ENCODE measurements around the gene GARS1.

GARS1 gene

GRCh38 chr7:30553546-30553945, 41.1 kb upstream of the GARS1 start:
- H3K4me1 ChIP-seq (ENCODE audit: insufficient read depth, insufficient read length): peaks cover 4% of the 10 kb centered on the region
- no peak overlapping the region for H3K9ac ChIP-seq (ENCODE audit: insufficient read length, low read depth)
- no peaks in the 10 kb centered on the region for H3K9me3 ChIP-seq (ENCODE audit: insufficient read depth, low read length)
- no peaks in the 10 kb centered on the region for H3K27me3 ChIP-seq (ENCODE audit: insufficient read depth, insufficient read length)
- H3K4me3 ChIP-seq (ENCODE audit: insufficient read length, low read depth): no peak overlapping the region
- TF ChIP-seq ZNF274 (IDR thresholded peaks at IDR 0.05; ENCODE audit: low read depth, low read length): no peak
- no peak for TF ChIP-seq SUZ12 (IDR thresholded peaks at IDR 0.05; ENCODE audit: extremely low read depth, insufficient read depth, insufficient read length)
- no peak for TF ChIP-seq YY1 (IDR thresholded peaks at IDR 0.05; ENCODE audit: insufficient read depth, insufficient read length)
- DNase-seq (ENCODE audit: low read depth, low spot score): no peak
- H3K36me3 ChIP-seq (ENCODE audit: insufficient read depth, insufficient read length, low read length): no peaks in the 10 kb centered on the region

GRCh38 chr7:30555525-30555924, 39.2 kb upstream of the GARS1 start:
- H3K36me3 ChIP-seq (ENCODE audit: insufficient read depth, insufficient read length, low read length): no peaks in the 10 kb centered on the region
- H3K9ac ChIP-seq (ENCODE audit: insufficient read length, low read depth): no peak overlapping the region
- DNase-seq (ENCODE audit: low read depth, low spot score): no peak
- peaks cover 4% of the 10 kb centered on the region for H3K4me1 ChIP-seq (ENCODE audit: insufficient read depth, insufficient read length)
- H3K9me3 ChIP-seq (ENCODE audit: insufficient read depth, low read length): no peaks in the 10 kb centered on the region
- H3K27me3 ChIP-seq (ENCODE audit: insufficient read depth, insufficient read length): no peaks in the 10 kb centered on the region
- no peak overlapping the region for H3K4me3 ChIP-seq (ENCODE audit: insufficient read length, low read depth)
- no peak for TF ChIP-seq ZNF274 (IDR thresholded peaks at IDR 0.05; ENCODE audit: low read depth, low read length)

- DNase-seq (ENCODE audit: low read depth, low spot score): peak; percentile 96
- no peaks in the 10 kb centered on the region for H3K36me3 ChIP-seq (ENCODE audit: insufficient read depth, insufficient read length, low read length)
Measured at GRCh38 chr7:30556840-30557239, 37.8 kb upstream of the GARS1 start.

GRCh38 chr7:30557245-30557644, 37.4 kb upstream of the GARS1 start:
- DNase-seq (ENCODE audit: low read depth, low spot score): no peak

More at GRCh38 chr7:30556840-30557239, 37.8 kb upstream of the GARS1 start:
- H3K27me3 ChIP-seq (ENCODE audit: insufficient read depth, insufficient read length): no peaks in the 10 kb centered on the region
- no peak overlapping the region for H3K9ac ChIP-seq (ENCODE audit: insufficient read length, low read depth)
- no peak for TF ChIP-seq ZNF274 (IDR thresholded peaks at IDR 0.05; ENCODE audit: low read depth, low read length)
- no peak for TF ChIP-seq YY1 (IDR thresholded peaks at IDR 0.05; ENCODE audit: insufficient read depth, insufficient read length)
- no peak for TF ChIP-seq SUZ12 (IDR thresholded peaks at IDR 0.05; ENCODE audit: extremely low read depth, insufficient read depth, insufficient read length)
- H3K4me1 ChIP-seq (ENCODE audit: insufficient read depth, insufficient read length): peaks cover 4% of the 10 kb centered on the region
- H3K9me3 ChIP-seq (ENCODE audit: insufficient read depth, low read length): no peaks in the 10 kb centered on the region
- H3K4me3 ChIP-seq (ENCODE audit: insufficient read length, low read depth): no peak overlapping the region

GRCh38 chr7:30559611-30560010, 35.1 kb upstream of the GARS1 start:
- DNase-seq (ENCODE audit: low read depth, low spot score): peak; percentile 48
- Histone ChIP-seq H3K9me3 (ENCODE audit: insufficient read depth, low read length) (no peaks in the 10 kb centered on the region), H3K4me3 (ENCODE audit: insufficient read length, low read depth) (no peak overlapping the region), H3K9ac (ENCODE audit: insufficient read length, low read depth) (no peak overlapping the region), H3K27me3 (ENCODE audit: insufficient read depth, insufficient read length) (no peaks in the 10 kb centered on the region), H3K36me3 (ENCODE audit: insufficient read depth, insufficient read length, low read length) (peaks cover 5% of the 10 kb centered on the region), H3K4me1 (ENCODE audit: insufficient read depth, insufficient read length) (peaks cover 13% of the 10 kb centered on the region)
- TF ChIP-seq ZNF274 (IDR thresholded peaks at IDR 0.05; ENCODE audit: low read depth, low read length) (no peak), YY1 (IDR thresholded peaks at IDR 0.05; ENCODE audit: insufficient read depth, insufficient read length) (no peak), SUZ12 (IDR thresholded peaks at IDR 0.05; ENCODE audit: extremely low read depth, insufficient read depth, insufficient read length) (no peak)

More at GRCh38 chr7:30557245-30557644, 37.4 kb upstream of the GARS1 start:
- Histone ChIP-seq H3K4me1 (ENCODE audit: insufficient read depth, insufficient read length) (peaks cover 4% of the 10 kb centered on the region), H3K27me3 (ENCODE audit: insufficient read depth, insufficient read length) (no peaks in the 10 kb centered on the region), H3K9ac (ENCODE audit: insufficient read length, low read depth) (no peak overlapping the region), H3K9me3 (ENCODE audit: insufficient read depth, low read length) (no peaks in the 10 kb centered on the region), H3K4me3 (ENCODE audit: insufficient read length, low read depth) (no peak overlapping the region), H3K36me3 (ENCODE audit: insufficient read depth, insufficient read length, low read length) (no peaks in the 10 kb centered on the region)
- TF ChIP-seq ZNF274 (IDR thresholded peaks at IDR 0.05; ENCODE audit: low read depth, low read length) (no peak), SUZ12 (IDR thresholded peaks at IDR 0.05; ENCODE audit: extremely low read depth, insufficient read depth, insufficient read length) (no peak), YY1 (IDR thresholded peaks at IDR 0.05; ENCODE audit: insufficient read depth, insufficient read length) (no peak)

- DNase-seq (ENCODE audit: low read depth, low spot score): no peak
- Histone ChIP-seq H3K36me3 (ENCODE audit: insufficient read depth, insufficient read length, low read length) (peaks cover 5% of the 10 kb centered on the region), H3K9me3 (ENCODE audit: insufficient read depth, low read length) (no peaks in the 10 kb centered on the region), H3K27me3 (ENCODE audit: insufficient read depth, insufficient read length) (no peaks in the 10 kb centered on the region), H3K4me3 (ENCODE audit: insufficient read length, low read depth) (no peak overlapping the region), H3K4me1 (ENCODE audit: insufficient read depth, insufficient read length) (peaks cover 10% of the 10 kb centered on the region), H3K9ac (ENCODE audit: insufficient read length, low read depth) (no peak overlapping the region)
- no peak for TF ChIP-seq ZNF274 (IDR thresholded peaks at IDR 0.05; ENCODE audit: low read depth, low read length)
- TF ChIP-seq SUZ12 (IDR thresholded peaks at IDR 0.05; ENCODE audit: extremely low read depth, insufficient read depth, insufficient read length): no peak
- TF ChIP-seq YY1 (IDR thresholded peaks at IDR 0.05; ENCODE audit: insufficient read depth, insufficient read length): no peak
Measured at GRCh38 chr7:30561389-30561788, 33.3 kb upstream of the GARS1 start.

- H3K9me3 ChIP-seq (ENCODE audit: insufficient read depth, low read length): no peaks in the 10 kb centered on the region
- TF ChIP-seq YY1 (IDR thresholded peaks at IDR 0.05; ENCODE audit: insufficient read depth, insufficient read length) (no peak), ZNF274 (IDR thresholded peaks at IDR 0.05; ENCODE audit: low read depth, low read length) (no peak), SUZ12 (IDR thresholded peaks at IDR 0.05; ENCODE audit: extremely low read depth, insufficient read depth, insufficient read length) (no peak)
- H3K4me1 ChIP-seq (ENCODE audit: insufficient read depth, insufficient read length): peaks cover 8% of the 10 kb centered on the region
- no peaks in the 10 kb centered on the region for H3K27me3 ChIP-seq (ENCODE audit: insufficient read depth, insufficient read length)
- H3K36me3 ChIP-seq (ENCODE audit: insufficient read depth, insufficient read length, low read length): peaks cover 5% of the 10 kb centered on the region
- H3K9ac ChIP-seq (ENCODE audit: insufficient read length, low read depth): no peak overlapping the region
- no peak overlapping the region for H3K4me3 ChIP-seq (ENCODE audit: insufficient read length, low read depth)
- DNase-seq (ENCODE audit: low read depth, low spot score): no peak
Measured at GRCh38 chr7:30562498-30562897, 32.2 kb upstream of the GARS1 start.

GRCh38 chr7:30562909-30563308, 31.8 kb upstream of the GARS1 start:
- H3K9ac ChIP-seq (ENCODE audit: insufficient read length, low read depth): no peak overlapping the region
- H3K4me3 ChIP-seq (ENCODE audit: insufficient read length, low read depth): no peak overlapping the region
- H3K27me3 ChIP-seq (ENCODE audit: insufficient read depth, insufficient read length): no peaks in the 10 kb centered on the region
- no peaks in the 10 kb centered on the region for H3K9me3 ChIP-seq (ENCODE audit: insufficient read depth, low read length)
- TF ChIP-seq SUZ12 (IDR thresholded peaks at IDR 0.05; ENCODE audit: extremely low read depth, insufficient read depth, insufficient read length) (no peak), YY1 (IDR thresholded peaks at IDR 0.05; ENCODE audit: insufficient read depth, insufficient read length) (no peak), ZNF274 (IDR thresholded peaks at IDR 0.05; ENCODE audit: low read depth, low read length) (no peak)
- no peak for DNase-seq (ENCODE audit: low read depth, low spot score)
- peaks cover 8% of the 10 kb centered on the region for H3K36me3 ChIP-seq (ENCODE audit: insufficient read depth, insufficient read length, low read length)
- H3K4me1 ChIP-seq (ENCODE audit: insufficient read depth, insufficient read length): peaks cover 11% of the 10 kb centered on the region
